GM23338 (cell line): Measurements from ENCODE around the gene IMMP2L. TPM values are rescaled to one million over a fixed set of nuclear protein-coding genes. Genes with fewer than 3 reads are reported as not detected.

Experiments used
- ATAC-seq: fragments of 200-7000 bp; cut with Tn5 transposase; 3 replicates; pipeline ENCODE4 v1.9.1; 2020
- DNase-seq: peaks from one replicate; pipeline ENCODE4 v3.0.0-alpha.2; 2015; ENCODE audit warnings: low spot score
- H2AFZ ChIP-seq: fragments of 200-600 bp; sonication (generic); 2 replicates; pipeline ENCODE4 v1.8.0; 2016; ENCODE audit warnings: antibody characterized with exemption, mild to moderate bottlenecking, moderate library complexity
- H3F3A ChIP-seq: fragments of 200-600 bp; sonication (generic); replicated peaks from 2 replicates; pipeline ENCODE4 v1.8.0; 2017; ENCODE audit warnings: antibody characterized with exemption, mixed run types, low read depth
- H3K27ac ChIP-seq: fragments of 200-600 bp; sonication (generic); 2 replicates; pipeline ENCODE4 v1.6.1; 2016; ENCODE audit warnings: low read depth
- H3K27me3 ChIP-seq: fragments of 200-600 bp; sonication (generic); 2 replicates; pipeline ENCODE4 v1.8.0; 2016; ENCODE audit warnings: mild to moderate bottlenecking, mixed run types, moderate library complexity; ENCODE audit not compliant: insufficient read depth
- H3K36me3 ChIP-seq: fragments of 200-600 bp; sonication (generic); 2 replicates; pipeline ENCODE4 v1.8.0; 2016; ENCODE audit warnings: mild to moderate bottlenecking; ENCODE audit not compliant: insufficient read depth
- H3K4me1 ChIP-seq: fragments of 200-600 bp; sonication (generic); 2 replicates; pipeline ENCODE4 v1.8.0; 2016; ENCODE audit warnings: mild to moderate bottlenecking, moderate library complexity; ENCODE audit not compliant: insufficient read depth
- H3K4me2 ChIP-seq: fragments of 200-600 bp; sonication (generic); 2 replicates; pipeline ENCODE4 v1.7.1; 2017; ENCODE audit warnings: mixed run types
- H3K4me3 ChIP-seq: fragments of 200-600 bp; sonication (generic); 2 replicates; pipeline ENCODE4 v1.6.1; 2016; ENCODE audit warnings: mixed run types
- H3K79me2 ChIP-seq: fragments of 200-600 bp; sonication (generic); replicated peaks from 2 replicates; pipeline ENCODE4 v1.8.0; 2017; ENCODE audit warnings: mild to moderate bottlenecking; ENCODE audit not compliant: insufficient read depth
- H3K9me2 ChIP-seq: fragments of 200-600 bp; sonication (generic); 2 replicates; pipeline ENCODE4 v1.8.0; 2017; ENCODE audit not compliant: insufficient read depth
- H4K20me1 ChIP-seq: fragments of 200-600 bp; sonication (generic); replicated peaks from 2 replicates; pipeline ENCODE4 v1.8.0; 2017; ENCODE audit warnings: mild to moderate bottlenecking; ENCODE audit not compliant: insufficient read depth
- H3K27ac Mint-ChIP-seq: 2 replicates; pipeline ENCODE4 v1.8.0; 2020; ENCODE audit warnings: inconsistent platforms, mild to moderate bottlenecking, moderate library complexity, mixed read lengths
- H3K27me3 Mint-ChIP-seq: 3 replicates; pipeline ENCODE4 v1.8.0; 2022; ENCODE audit warnings: low read depth, mild to moderate bottlenecking, moderate library complexity, mixed read lengths, inconsistent platforms; ENCODE audit not compliant: insufficient read depth, poor library complexity
- H3K36me3 Mint-ChIP-seq: 3 replicates; pipeline ENCODE4 v1.8.0; 2021; ENCODE audit warnings: low read depth, mild to moderate bottlenecking, inconsistent platforms, moderate library complexity, mixed read lengths
- H3K4me1 Mint-ChIP-seq: 3 replicates; pipeline ENCODE4 v1.8.0; 2020; ENCODE audit warnings: mild to moderate bottlenecking, inconsistent platforms, mixed read lengths
- H3K4me3 Mint-ChIP-seq: 3 replicates; pipeline ENCODE4 v1.8.0; 2021; ENCODE audit warnings: moderate library complexity, mild to moderate bottlenecking, inconsistent platforms, mixed read lengths
- H3K9me3 Mint-ChIP-seq: 3 replicates; pipeline ENCODE4 v1.8.0; 2020; ENCODE audit warnings: moderate library complexity, mild to moderate bottlenecking, inconsistent platforms, mixed read lengths
- CREB1 ChIP-seq: fragments of 250-450 bp; sonication (Bioruptor Pico); IDR thresholded peaks from 2 replicates; pipeline ENCODE4 v1.5.0; 2020; ENCODE audit warnings: low read depth, mild to moderate bottlenecking, moderate library complexity
- CTCF ChIP-seq, 2 experiments: fragments of 200-600 bp in 1 of 2; sonication (generic) in 1 of 2; conservative IDR thresholded peaks; 2 replicates each; pipeline versions ENCODE4 v1.5.1 to v1.6.1; 2016 to 2017; ENCODE audit warnings: antibody characterized with exemption in 2 of 2, low read depth in 2 of 2, mild to moderate bottlenecking in 2 of 2, moderate library complexity in 1 of 2
- ETS1 ChIP-seq: IDR thresholded peaks from 2 replicates; pipeline ENCODE4 v1.6.1; 2016; ENCODE audit warnings: antibody characterized with exemption
- EZH2 ChIP-seq: fragments of 200-600 bp; sonication (generic); IDR thresholded peaks from one replicate; pipeline ENCODE4 v1.8.0; 2017; ENCODE audit warnings: antibody characterized with exemption, mild to moderate bottlenecking, low read depth; ENCODE audit not compliant: unreplicated experiment
- EZH2phosphoT487 ChIP-seq: fragments of 200-600 bp; sonication (generic); IDR thresholded peaks from one replicate; pipeline ENCODE4 v1.8.1; 2018; ENCODE audit warnings: antibody characterized with exemption; ENCODE audit not compliant: unreplicated experiment
- JUNB ChIP-seq: IDR thresholded peaks from one replicate; pipeline ENCODE4 v1.6.1; 2016; ENCODE audit warnings: antibody characterized with exemption; ENCODE audit not compliant: unreplicated experiment
- NANOG ChIP-seq: IDR thresholded peaks from 2 replicates; pipeline ENCODE4 v1.6.1; 2016; ENCODE audit warnings: antibody characterized with exemption, borderline replicate concordance
- POLR2AphosphoS5 ChIP-seq: IDR thresholded peaks from 2 replicates; pipeline ENCODE4 v1.6.1; 2016; ENCODE audit warnings: antibody characterized with exemption, low read depth
- REST ChIP-seq: IDR thresholded peaks from one replicate; pipeline ENCODE4 v1.6.1; 2018; ENCODE audit warnings: antibody characterized with exemption; ENCODE audit not compliant: unreplicated experiment
- STAT1 ChIP-seq: IDR thresholded peaks from one replicate; pipeline ENCODE4 v1.6.1; 2016; ENCODE audit warnings: antibody characterized with exemption; ENCODE audit not compliant: unreplicated experiment
- ZNF114 ChIP-seq: fragments of 250-450 bp; sonication (Bioruptor Pico); IDR thresholded peaks from 2 replicates; pipeline ENCODE4 v1.5.0; 2020; ENCODE audit warnings: mild to moderate bottlenecking, moderate library complexity
- ZNF331 ChIP-seq: fragments of 250-450 bp; sonication (Bioruptor Pico); IDR thresholded peaks from 2 replicates; pipeline ENCODE4 v1.5.0; 2020; ENCODE audit warnings: low read depth, mild to moderate bottlenecking, moderate library complexity
- ZNF462 ChIP-seq: fragments of 250-450 bp; sonication (Bioruptor Pico); IDR thresholded peaks from 2 replicates; pipeline ENCODE4 v1.5.0; 2020; ENCODE audit warnings: mild to moderate bottlenecking, moderate library complexity
- polyA plus RNA-seq: library from polyadenylated mRNA; unstranded; fragments of >200 nt; fragmentation: Nextera tagmentation; extraction: Ambion mirVana; gene quantifications from 2 replicates; pipeline ENCODE4 v1.2.1, GENCODE V29; 2016
- total RNA-seq: library from RNA; depleted of rRNA; stranded (reverse); fragments of >200 nt; shearing (Covaris generic); gene quantifications from 2 replicates; pipeline ENCODE4 v1.2.3, GENCODE V29; 2014

The IMMP2L gene
- total and polyA plus RNA-seq, 2 experiments from 2014 or later, result 7.3 to 14.0 TPM

- Mint-ChIP-seq H3K27ac (no peak overlapping the region), H3K36me3 (peaks cover 5% of the 10 kb centered on the region; the same call in 1 of the 3 replicates), H3K9me3 (peaks cover 6% of the 10 kb centered on the region; the same call in 1 of the 3 replicates), H3K4me1 (peaks cover 14% of the 10 kb centered on the region; the same call in 2 of the 3 replicates), H3K27me3 (no peaks in the 10 kb centered on the region), H3K4me3 (no peak overlapping the region)
- peaks cover 16% of the 10 kb centered on the region for H3K4me1 ChIP-seq
- H3K27me3 ChIP-seq, result no peaks in the 10 kb centered on the region
- no peaks in the 10 kb centered on the region for H3K79me2 ChIP-seq
- TF ChIP-seq CREB1 (no peak), POLR2AphosphoS5 (no peak), ZNF462 (CRISPR knock-in tag) (no peak), REST (no peak), STAT1 (no peak), CTCF (conservative IDR thresholded peaks at IDR 0.05; ENCODE audit: low read depth in 2 of 2) (no peak), EZH2 (no peak), ETS1 (no peak), ZNF331 (CRISPR knock-in tag) (no peak), ZNF114 (CRISPR knock-in tag) (no peak), JUNB (no peak), NANOG (no peak), EZH2phosphoT487 (no peak)
- H3K9me2 ChIP-seq, result peaks cover 3% of the 10 kb centered on the region; the same call in 1 of the 2 replicates
- ATAC-seq (no peak), DNase-seq (no peak)
- no peaks in the 10 kb centered on the region for H3F3A ChIP-seq
- no peak overlapping the region for H2AFZ ChIP-seq
- H3K27ac ChIP-seq, result no peak overlapping the region
- no peaks in the 10 kb centered on the region for H4K20me1 ChIP-seq
- H3K4me3 ChIP-seq, result no peak overlapping the region
- no peaks in the 10 kb centered on the region for H3K36me3 ChIP-seq
- no peak overlapping the region for H3K4me2 ChIP-seq
Observed at GRCh38 chr7:110809832-110810231, 752.5 kb downstream of the IMMP2L start.
